GM12878 (cell line): ENCODE data around the gene FAM219A. TPM values are rescaled to one million over a fixed set of nuclear protein-coding genes. Genes with fewer than 3 reads are reported as not detected.

ENCODE experiments used
- BACH1 ChIP-seq: fragments of 450-650 bp; IDR thresholded peaks from 2 replicates; pipeline ENCODE4 v1.6.1; 2017; ENCODE audit warnings: mild to moderate bottlenecking, borderline replicate concordance
- JUNB ChIP-seq: IDR thresholded peaks from 2 replicates; pipeline ENCODE4 v1.6.1; 2016; ENCODE audit warnings: antibody characterized with exemption, mild to moderate bottlenecking
- MTA3 ChIP-seq: IDR thresholded peaks from 2 replicates; pipeline ENCODE4 v1.6.1; 2012; ENCODE audit warnings: low read length, inconsistent platforms, borderline replicate concordance
- NFXL1 ChIP-seq: fragments of 450-650 bp; IDR thresholded peaks from 2 replicates; pipeline ENCODE4 v1.6.1; 2017; ENCODE audit warnings: antibody characterized with exemption, mild to moderate bottlenecking, borderline replicate concordance
- PAX5 ChIP-seq: IDR thresholded peaks from 2 replicates; pipeline ENCODE4 v1.6.1; 2011; ENCODE audit warnings: low read depth, low read length, borderline replicate concordance
- POLR2AphosphoS2 ChIP-seq: IDR thresholded peaks from 2 replicates; pipeline ENCODE4 v1.6.1; 2011; ENCODE audit warnings: low read depth, mild to moderate bottlenecking, low read length, improper control_type of control experiment, moderate library complexity
- RCOR1 ChIP-seq: conservative IDR thresholded peaks from 2 replicates; pipeline ENCODE4 v1.6.1; 2012; ENCODE audit warnings: low read depth, low read length, improper control_type of control experiment
- RUNX3 ChIP-seq: IDR thresholded peaks from 2 replicates; pipeline ENCODE4 v1.6.1; 2012; ENCODE audit warnings: low read length, inconsistent platforms
- TCF12 ChIP-seq: IDR thresholded peaks from 2 replicates; pipeline ENCODE4 v1.6.1; 2011; ENCODE audit warnings: low read depth, mild to moderate bottlenecking, low read length
- ZNF24 ChIP-seq: fragments of 450-650 bp; IDR thresholded peaks from 2 replicates; pipeline ENCODE4 v1.6.1; 2017; ENCODE audit warnings: antibody characterized with exemption, mild to moderate bottlenecking
- ZNF384 ChIP-seq: IDR thresholded peaks from 2 replicates; pipeline ENCODE4 v1.6.1; 2012; ENCODE audit warnings: low read depth, mild to moderate bottlenecking, low read length, improper control_type of control experiment, borderline replicate concordance
- polyA plus RNA-seq, 11 experiments: library from polyadenylated mRNA; depleted of rRNA in 4 of 11; unstranded in 6 of 11; stranded (reverse) in 5 of 11; fragments of >200 nt; fragmentation: Nextera tagmentation in 4 of 11; fragmentation: Illumina TruSeq in 1 of 11; extraction: Ambion mirVana in 4 of 11; extraction: Trizol in 1 of 11; gene quantifications; 1 replicate in 1 of 11; 2 replicates in 10 of 11; pipeline versions ENCODE4 v1.2.1 to v1.2.3, GENCODE V29; 2011 to 2016; ENCODE audit warnings: inconsistent platforms in 2 of 11, missing spikeins in 2 of 11, low read depth in 1 of 11
- total RNA-seq, 4 experiments: library from RNA; depleted of rRNA in 3 of 4; stranded (reverse); fragments of >200 nt in 3 of 4; fragmentation: Illumina TruSeq in 1 of 4; extraction: Trizol in 1 of 4; gene quantifications; 2 replicates each; pipeline versions ENCODE4 v1.2.1 to v1.2.3, GENCODE V29; 2013 to 2021
- TF ChIP-seq, protein P1 (sequence below): fragments of 450-650 bp; formaldehyde crosslinking; IDR thresholded peaks from 2 replicates; pipeline ENCODE4 v1.5.0; 2022; ENCODE audit warnings: mild to moderate bottlenecking, missing genetic modification characterization
- TF ChIP-seq, protein P2 (sequence below): IDR thresholded peaks from 2 replicates; pipeline ENCODE4 v1.6.1; 2012; ENCODE audit warnings: mild to moderate bottlenecking, low read depth, low read length

Gene FAM219A
- total and polyA plus RNA-seq, 10 of the 15 experiments (the other 5 are each of a cell fraction or from before 2014, with no cell fraction given), result 0.11 to 2.0 (median 0.71) TPM

DNA sequence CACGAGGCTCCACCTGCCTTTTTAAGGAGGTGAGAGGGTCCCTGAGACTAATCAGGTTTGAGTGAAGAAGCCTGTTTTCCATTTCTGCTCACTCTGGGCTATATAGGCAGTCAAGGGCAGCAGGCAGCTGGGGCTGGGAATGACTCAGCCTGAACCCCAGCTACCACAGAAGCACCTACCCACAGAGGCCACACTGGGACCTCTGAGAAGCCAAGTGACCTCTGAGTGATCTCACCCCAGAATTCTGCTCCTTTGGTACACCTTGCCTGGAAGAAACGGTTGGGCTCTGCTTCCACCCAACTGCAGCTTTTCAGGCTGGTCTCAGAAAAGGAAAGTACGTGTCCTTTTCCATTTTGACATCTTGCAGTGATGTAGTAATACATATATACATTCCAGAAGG is 6.8 kb downstream of the FAM219A start (continued):
- TF ChIP-seq, protein P1, sequence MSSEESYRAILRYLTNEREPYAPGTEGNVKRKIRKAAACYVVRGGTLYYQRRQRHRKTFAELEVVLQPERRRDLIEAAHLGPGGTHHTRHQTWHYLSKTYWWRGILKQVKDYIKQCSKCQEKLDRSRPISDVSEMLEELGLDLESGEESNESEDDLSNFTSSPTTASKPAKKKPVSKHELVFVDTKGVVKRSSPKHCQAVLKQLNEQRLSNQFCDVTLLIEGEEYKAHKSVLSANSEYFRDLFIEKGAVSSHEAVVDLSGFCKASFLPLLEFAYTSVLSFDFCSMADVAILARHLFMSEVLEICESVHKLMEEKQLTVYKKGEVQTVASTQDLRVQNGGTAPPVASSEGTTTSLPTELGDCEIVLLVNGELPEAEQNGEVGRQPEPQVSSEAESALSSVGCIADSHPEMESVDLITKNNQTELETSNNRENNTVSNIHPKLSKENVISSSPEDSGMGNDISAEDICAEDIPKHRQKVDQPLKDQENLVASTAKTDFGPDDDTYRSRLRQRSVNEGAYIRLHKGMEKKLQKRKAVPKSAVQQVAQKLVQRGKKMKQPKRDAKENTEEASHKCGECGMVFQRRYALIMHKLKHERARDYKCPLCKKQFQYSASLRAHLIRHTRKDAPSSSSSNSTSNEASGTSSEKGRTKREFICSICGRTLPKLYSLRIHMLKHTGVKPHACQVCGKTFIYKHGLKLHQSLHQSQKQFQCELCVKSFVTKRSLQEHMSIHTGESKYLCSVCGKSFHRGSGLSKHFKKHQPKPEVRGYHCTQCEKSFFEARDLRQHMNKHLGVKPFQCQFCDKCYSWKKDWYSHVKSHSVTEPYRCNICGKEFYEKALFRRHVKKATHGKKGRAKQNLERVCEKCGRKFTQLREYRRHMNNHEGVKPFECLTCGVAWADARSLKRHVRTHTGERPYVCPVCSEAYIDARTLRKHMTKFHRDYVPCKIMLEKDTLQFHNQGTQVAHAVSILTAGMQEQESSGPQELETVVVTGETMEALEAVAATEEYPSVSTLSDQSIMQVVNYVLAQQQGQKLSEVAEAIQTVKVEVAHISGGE (CRISPR knock-in tag), result no peak
- TF ChIP-seq MTA3 (no peak), RCOR1 (no peak), PAX5 (0 out of 2 replicates have a peak, but pooled peaks have one; percentile 26), BACH1 (no peak), JUNB (peak; percentile 26; the same call in 1 of the 2 replicates), NFXL1 (no peak), TCF12 (0 out of 2 replicates have a peak, but pooled peaks have one; percentile 75), ZNF384 (no peak), POLR2AphosphoS2 (no peak), RUNX3 (peak; percentile 79), ZNF24 (no peak)
- TF ChIP-seq, protein P2, sequence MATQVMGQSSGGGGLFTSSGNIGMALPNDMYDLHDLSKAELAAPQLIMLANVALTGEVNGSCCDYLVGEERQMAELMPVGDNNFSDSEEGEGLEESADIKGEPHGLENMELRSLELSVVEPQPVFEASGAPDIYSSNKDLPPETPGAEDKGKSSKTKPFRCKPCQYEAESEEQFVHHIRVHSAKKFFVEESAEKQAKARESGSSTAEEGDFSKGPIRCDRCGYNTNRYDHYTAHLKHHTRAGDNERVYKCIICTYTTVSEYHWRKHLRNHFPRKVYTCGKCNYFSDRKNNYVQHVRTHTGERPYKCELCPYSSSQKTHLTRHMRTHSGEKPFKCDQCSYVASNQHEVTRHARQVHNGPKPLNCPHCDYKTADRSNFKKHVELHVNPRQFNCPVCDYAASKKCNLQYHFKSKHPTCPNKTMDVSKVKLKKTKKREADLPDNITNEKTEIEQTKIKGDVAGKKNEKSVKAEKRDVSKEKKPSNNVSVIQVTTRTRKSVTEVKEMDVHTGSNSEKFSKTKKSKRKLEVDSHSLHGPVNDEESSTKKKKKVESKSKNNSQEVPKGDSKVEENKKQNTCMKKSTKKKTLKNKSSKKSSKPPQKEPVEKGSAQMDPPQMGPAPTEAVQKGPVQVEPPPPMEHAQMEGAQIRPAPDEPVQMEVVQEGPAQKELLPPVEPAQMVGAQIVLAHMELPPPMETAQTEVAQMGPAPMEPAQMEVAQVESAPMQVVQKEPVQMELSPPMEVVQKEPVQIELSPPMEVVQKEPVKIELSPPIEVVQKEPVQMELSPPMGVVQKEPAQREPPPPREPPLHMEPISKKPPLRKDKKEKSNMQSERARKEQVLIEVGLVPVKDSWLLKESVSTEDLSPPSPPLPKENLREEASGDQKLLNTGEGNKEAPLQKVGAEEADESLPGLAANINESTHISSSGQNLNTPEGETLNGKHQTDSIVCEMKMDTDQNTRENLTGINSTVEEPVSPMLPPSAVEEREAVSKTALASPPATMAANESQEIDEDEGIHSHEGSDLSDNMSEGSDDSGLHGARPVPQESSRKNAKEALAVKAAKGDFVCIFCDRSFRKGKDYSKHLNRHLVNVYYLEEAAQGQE, result no peak
- TF ChIP-seq, all 136 proteins: peak for 5
